GM12864 (cell line): ENCODE results near the gene NUP42.
A peak's percentile ranks its signal among the peaks of the same experiment; 100 is the strongest.

ENCODE experiments used
- DNase-seq: peaks from one replicate; pipeline ENCODE4 v3.0.0-alpha.2; 2011; ENCODE audit warnings: low read depth
- H3K4me3 ChIP-seq: 2 replicates; pipeline ENCODE4 v1.5.1; 2011; ENCODE audit warnings: mild to moderate bottlenecking, low read depth, low read length, control low read depth
- CTCF ChIP-seq: IDR thresholded peaks from 2 replicates; pipeline ENCODE4 v1.5.1; 2011; ENCODE audit warnings: low read depth, mild to moderate bottlenecking, moderate library complexity, low read length, control low read depth, inconsistent platforms; ENCODE audit errors: missing control alignments

The NUP42 gene

GRCh38 chr7:23230641-23231101, 48.8 kb downstream of the NUP42 start:
- no peak for TF ChIP-seq CTCF
- no peak for DNase-seq
- no peak overlapping the region for H3K4me3 ChIP-seq

GRCh38 chr7:23232966-23233365, 51.1 kb downstream of the NUP42 start:
- no peak for DNase-seq
- no peak for TF ChIP-seq CTCF
- no peak overlapping the region for H3K4me3 ChIP-seq

GRCh38 chr7:23234569-23235296, 52.9 kb downstream of the NUP42 start:
- no peak for TF ChIP-seq CTCF
- peak overlapping the region; percentile 14; the same call in 1 of the 2 replicates for H3K4me3 ChIP-seq
- peak; percentile 86 for DNase-seq

- DNase-seq = no peak
Observed at GRCh38 chr7:23235813-23236221, 54.0 kb downstream of the NUP42 start.

GRCh38 chr7:23237000-23237399, 55.2 kb downstream of the NUP42 start:
- no peak for TF ChIP-seq CTCF
- DNase-seq = no peak
- H3K4me3 ChIP-seq = no peak overlapping the region

More at GRCh38 chr7:23235813-23236221, 54.0 kb downstream of the NUP42 start:
- no peak for TF ChIP-seq CTCF
- no peak overlapping the region for H3K4me3 ChIP-seq

- DNase-seq = no peak
- TF ChIP-seq CTCF = no peak
- no peak overlapping the region for H3K4me3 ChIP-seq
Observed at GRCh38 chr7:23238983-23239652, 57.3 kb downstream of the NUP42 start.

- DNase-seq = no peak
- no peak for TF ChIP-seq CTCF
- no peak overlapping the region for H3K4me3 ChIP-seq
Observed at GRCh38 chr7:23239698-23240097, 57.9 kb downstream of the NUP42 start.
